ENCODE results near the gene SERPING1.

The SERPING1 gene

DNA sequence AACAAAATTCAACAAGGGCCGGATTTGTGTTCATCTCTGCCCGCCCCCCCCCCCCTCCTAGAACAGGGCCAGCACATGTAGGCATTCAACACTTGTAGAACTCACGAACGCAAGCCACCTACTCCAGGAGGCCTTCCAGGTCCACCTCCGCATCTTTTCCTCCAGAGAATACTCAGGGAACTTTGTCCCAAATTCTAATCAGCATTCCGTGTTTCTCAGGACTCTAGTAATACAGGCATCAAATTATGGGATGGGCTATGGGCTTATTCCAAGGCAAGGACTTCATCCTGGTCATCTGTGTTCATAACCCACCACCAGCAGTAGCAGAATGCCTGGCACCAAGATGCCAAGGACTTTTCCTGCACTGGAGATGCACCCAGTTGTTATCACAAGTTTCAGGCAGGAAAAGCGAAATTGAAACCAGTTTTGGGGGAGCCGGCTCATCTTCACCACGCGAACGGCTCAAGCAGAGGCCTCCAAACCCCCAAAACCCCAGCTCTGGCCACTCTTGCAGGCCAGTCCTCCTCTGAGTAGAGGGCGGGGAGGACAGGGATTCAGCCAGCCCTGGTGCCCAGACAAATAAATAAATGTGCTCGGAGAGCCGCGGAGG lies 30.5 kb upstream of the SERPING1 start:
- H3K27me3 Mint-ChIP-seq (ENCODE audit: low read depth): no peaks in the 10 kb centered on the region
- peak overlapping the region; percentile 91 to 99 (median 92) for H3K4me3 Mint-ChIP-seq
- H3K27ac Mint-ChIP-seq: peak overlapping the region; percentile 69 to 89 (median 73)
- H3K9me3 Mint-ChIP-seq: no peaks in the 10 kb centered on the region
- peaks cover 29% of the 10 kb centered on the region for H3K4me1 Mint-ChIP-seq
- TF ChIP-seq, protein P1, sequence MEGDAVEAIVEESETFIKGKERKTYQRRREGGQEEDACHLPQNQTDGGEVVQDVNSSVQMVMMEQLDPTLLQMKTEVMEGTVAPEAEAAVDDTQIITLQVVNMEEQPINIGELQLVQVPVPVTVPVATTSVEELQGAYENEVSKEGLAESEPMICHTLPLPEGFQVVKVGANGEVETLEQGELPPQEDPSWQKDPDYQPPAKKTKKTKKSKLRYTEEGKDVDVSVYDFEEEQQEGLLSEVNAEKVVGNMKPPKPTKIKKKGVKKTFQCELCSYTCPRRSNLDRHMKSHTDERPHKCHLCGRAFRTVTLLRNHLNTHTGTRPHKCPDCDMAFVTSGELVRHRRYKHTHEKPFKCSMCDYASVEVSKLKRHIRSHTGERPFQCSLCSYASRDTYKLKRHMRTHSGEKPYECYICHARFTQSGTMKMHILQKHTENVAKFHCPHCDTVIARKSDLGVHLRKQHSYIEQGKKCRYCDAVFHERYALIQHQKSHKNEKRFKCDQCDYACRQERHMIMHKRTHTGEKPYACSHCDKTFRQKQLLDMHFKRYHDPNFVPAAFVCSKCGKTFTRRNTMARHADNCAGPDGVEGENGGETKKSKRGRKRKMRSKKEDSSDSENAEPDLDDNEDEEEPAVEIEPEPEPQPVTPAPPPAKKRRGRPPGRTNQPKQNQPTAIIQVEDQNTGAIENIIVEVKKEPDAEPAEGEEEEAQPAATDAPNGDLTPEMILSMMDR (IDR thresholded peaks at IDR 0.05; ENCODE audit: unreplicated experiment in 3 of 3): no peak
- peaks cover 5% of the 10 kb centered on the region for H3K36me3 Mint-ChIP-seq (ENCODE audit: low read depth)

DNA sequence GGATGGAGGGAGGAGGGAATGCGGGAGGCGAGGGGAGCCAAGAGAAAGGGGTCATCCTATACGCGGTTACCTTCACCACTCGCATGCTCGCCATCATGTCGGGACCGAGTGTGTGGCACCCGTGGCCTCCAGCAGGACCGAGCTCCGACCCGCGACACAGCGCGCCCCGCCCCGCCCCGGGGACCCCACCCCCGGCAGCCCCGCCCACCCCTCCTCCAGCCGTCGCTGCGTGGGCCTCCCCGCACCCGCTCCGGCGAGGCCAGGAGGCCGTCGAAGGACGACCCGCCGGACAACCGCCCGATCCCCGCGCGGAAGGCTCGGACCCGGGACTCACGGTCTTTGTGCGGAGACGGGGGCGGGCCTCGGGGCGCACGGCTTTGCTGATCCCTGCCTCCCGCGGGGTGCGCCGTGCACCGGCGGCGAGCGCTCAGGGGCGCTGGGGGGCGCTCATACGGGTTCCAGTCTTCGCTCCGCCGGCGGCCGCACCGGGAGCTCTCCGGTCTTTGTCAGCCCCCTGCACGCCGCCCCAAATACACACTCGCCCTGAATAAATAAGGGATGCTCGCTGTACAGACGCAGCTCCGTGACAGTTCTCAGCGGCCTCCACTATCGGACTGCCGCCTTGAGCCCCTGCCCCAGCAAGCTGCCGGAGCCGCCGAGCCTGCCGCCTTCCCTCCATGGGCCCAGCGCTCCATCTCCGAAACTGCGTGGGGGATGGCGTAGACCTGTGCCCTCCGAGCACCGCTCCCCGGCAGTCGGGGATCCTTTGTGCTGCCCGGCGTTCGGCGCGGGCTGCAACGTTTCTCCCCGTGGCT lies 29.8 kb upstream of the SERPING1 start, which contains the start of gene UBE2L6:
Gene UBE2L6, minus strand, starts transcription at position 158 of the 815 bp plus-strand sequence. Its CDS starts 61 bp downstream, at position 97.
- no peaks in the 10 kb centered on the region for H3K27me3 Mint-ChIP-seq (ENCODE audit: low read depth)
- H3K36me3 Mint-ChIP-seq (ENCODE audit: low read depth): peaks cover 5% of the 10 kb centered on the region
- peaks cover 29% of the 10 kb centered on the region for H3K4me1 Mint-ChIP-seq
- TF ChIP-seq, protein P1 (IDR thresholded peaks at IDR 0.05; ENCODE audit: unreplicated experiment in 3 of 3): peak in 2 of 3 experiments; percentile 90
- H3K9me3 Mint-ChIP-seq: no peaks in the 10 kb centered on the region
- H3K4me3 Mint-ChIP-seq: peak within 1 kb of the TSS; percentile 99 to 100 (median 99)
- H3K27ac Mint-ChIP-seq: peak within 1 kb of the TSS; percentile 91 to 97 (median 96)

DNA sequence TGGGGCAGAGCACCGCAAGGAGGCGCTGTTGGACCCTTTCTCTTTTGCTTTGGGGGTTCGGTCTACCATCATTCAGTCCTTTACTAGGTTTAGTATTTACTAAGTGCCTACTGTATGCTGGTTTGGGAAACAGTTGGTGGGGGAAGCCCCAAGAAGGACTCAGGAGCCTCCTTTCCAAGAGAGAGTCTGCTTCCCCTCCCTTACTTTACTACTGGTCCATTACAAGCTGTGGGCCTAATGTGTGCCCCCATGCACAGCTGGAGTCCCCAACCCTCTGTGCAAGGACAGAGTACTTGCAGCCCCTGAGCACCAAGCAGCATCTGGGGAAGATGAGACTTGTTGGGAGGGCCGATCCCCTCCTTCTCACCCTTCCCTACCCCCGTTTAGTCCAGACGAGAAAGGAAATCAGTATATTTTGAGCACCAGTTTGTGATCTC lies 29.1 kb upstream of the SERPING1 start:
- Mint-ChIP-seq H3K27me3 (ENCODE audit: low read depth) (no peaks in the 10 kb centered on the region), H3K4me3 (peak overlapping the region; percentile 99 to 100 (median 99)), H3K36me3 (ENCODE audit: low read depth) (peaks cover 5% of the 10 kb centered on the region), H3K27ac (peak overlapping the region; percentile 91 to 97 (median 96)), H3K9me3 (no peaks in the 10 kb centered on the region), H3K4me1 (peaks cover 29% of the 10 kb centered on the region)
- TF ChIP-seq, protein P1 (IDR thresholded peaks at IDR 0.05; ENCODE audit: unreplicated experiment in 3 of 3): peak in 2 of 3 experiments; percentile 5 to 97

DNA sequence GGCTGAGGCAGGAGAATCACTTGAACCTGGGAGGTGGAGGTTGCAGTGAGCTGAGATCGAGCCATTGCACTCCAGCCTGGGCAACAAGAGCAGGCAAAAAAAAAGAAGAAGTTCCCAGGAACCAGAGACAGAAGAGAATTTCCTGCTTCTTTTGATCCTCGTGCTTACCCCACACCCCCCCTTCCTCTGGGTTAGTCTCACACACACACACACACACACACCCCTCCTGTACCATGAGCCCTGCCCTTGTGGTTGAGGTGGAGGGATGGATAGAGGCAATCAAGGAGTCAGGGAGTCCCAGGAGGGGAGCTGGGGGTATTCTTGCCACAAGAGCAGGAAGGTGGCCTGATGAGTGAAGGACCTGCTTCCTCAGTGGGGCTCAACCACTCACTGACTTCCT lies 25.9 kb upstream of the SERPING1 start:
- no peaks in the 10 kb centered on the region for H3K36me3 Mint-ChIP-seq (ENCODE audit: low read depth)
- no peaks in the 10 kb centered on the region for H3K9me3 Mint-ChIP-seq
- no peak overlapping the region for H3K27ac Mint-ChIP-seq
- no peak overlapping the region for H3K4me3 Mint-ChIP-seq
- H3K4me1 Mint-ChIP-seq: peaks cover 19% of the 10 kb centered on the region
- no peaks in the 10 kb centered on the region for H3K27me3 Mint-ChIP-seq (ENCODE audit: low read depth)
- TF ChIP-seq, protein P1 (IDR thresholded peaks at IDR 0.05; ENCODE audit: unreplicated experiment in 3 of 3): no peak

DNA sequence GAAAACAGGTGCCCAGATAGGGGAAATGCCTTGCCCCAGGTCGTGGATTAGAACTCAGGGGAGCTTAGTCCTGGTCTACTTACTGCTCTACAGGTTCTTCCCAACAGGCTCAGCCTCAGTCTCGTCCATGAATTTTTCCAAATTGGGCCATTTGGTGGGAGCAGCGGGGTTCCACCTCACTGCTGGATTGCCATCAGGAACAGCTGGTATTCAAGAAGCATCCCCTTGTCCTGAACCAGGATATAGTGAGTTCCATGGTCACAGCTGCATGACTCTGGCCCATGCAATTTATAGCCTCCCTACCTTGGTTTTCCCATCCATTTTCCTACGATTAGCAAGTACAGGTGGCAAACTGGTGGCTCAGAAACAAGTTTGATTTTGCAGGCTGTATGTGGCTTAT lies 23.4 kb upstream of the SERPING1 start:
- Mint-ChIP-seq H3K36me3 (ENCODE audit: low read depth) (no peaks in the 10 kb centered on the region), H3K27ac (no peak overlapping the region), H3K4me1 (peaks cover 5% of the 10 kb centered on the region), H3K4me3 (no peak overlapping the region), H3K9me3 (no peaks in the 10 kb centered on the region), H3K27me3 (ENCODE audit: low read depth) (peaks cover 3% of the 10 kb centered on the region)
- TF ChIP-seq, protein P1 (IDR thresholded peaks at IDR 0.05; ENCODE audit: unreplicated experiment in 3 of 3): no peak

Data from nephron (organoid).